ENCODE results near the gene GPX7.
"Not testable (repeated sequence)": the region's sequence is repeated elsewhere in the genome, so short reads cannot be mapped to it uniquely, and the experiment has no call there.

Gene GPX7
- total RNA-seq: 11.2 to 11.8 reads per million in 2 donors

- peak; percentile 28 to 80 (median 50) for DNase-seq
Observed at GRCh38 chr1:52601991-52602855, at the start of gene GPX7. Gene GPX7, plus strand, starts transcription at chr1:52602371. Its CDS starts 39 bp downstream, at chr1:52602410.

GRCh38 chr1:52552505-52553361, 49.4 kb upstream of the GPX7 start, which contains the start of gene TUT4:
Gene TUT4, minus strand, starts transcription at chr1:52553092. Its CDS starts 26,812 bp downstream, at chr1:52526280.
- DNase-seq: peak; percentile 49 to 90 (median 64)

GRCh38 chr1:52553362-52554266, 48.6 kb upstream of the GPX7 start:
- peak; percentile 77 to 94 (median 86) for DNase-seq

- DNase-seq: no peak
Observed at GRCh38 chr1:52554267-52554640, 47.9 kb upstream of the GPX7 start.

- DNase-seq: no peak
Observed at GRCh38 chr1:52554756-52555155, 47.4 kb upstream of the GPX7 start.

- DNase-seq: no peak
Observed at GRCh38 chr1:52556641-52557360, 45.4 kb upstream of the GPX7 start.

- no peak for DNase-seq
Observed at GRCh38 chr1:52558941-52559340, 43.2 kb upstream of the GPX7 start.

- DNase-seq: no peak
Observed at GRCh38 chr1:52559875-52560274, 42.3 kb upstream of the GPX7 start.

- DNase-seq: no peak
Observed at GRCh38 chr1:52562766-52563165, 39.4 kb upstream of the GPX7 start.

GRCh38 chr1:52567943-52568342, 34.2 kb upstream of the GPX7 start:
- DNase-seq: no peak

- DNase-seq: no peak
Observed at GRCh38 chr1:52569449-52570210, 32.5 kb upstream of the GPX7 start.

- peak in 1 of 5 experiments; percentile 52 for DNase-seq
Observed at GRCh38 chr1:52571783-52572182, 30.4 kb upstream of the GPX7 start.

GRCh38 chr1:52572387-52572786, 29.8 kb upstream of the GPX7 start:
- DNase-seq: no peak

GRCh38 chr1:52574594-52574993, 27.6 kb upstream of the GPX7 start:
- DNase-seq: no peak

GRCh38 chr1:52576074-52576473, 26.1 kb upstream of the GPX7 start:
- no peak for DNase-seq

- DNase-seq: not testable (repeated sequence)
Observed at GRCh38 chr1:52578066-52578465, 24.1 kb upstream of the GPX7 start.

GRCh38 chr1:52579415-52579814, 22.8 kb upstream of the GPX7 start:
- peak in 1 of 5 experiments; percentile 43 for DNase-seq

- no peak for DNase-seq
Observed at GRCh38 chr1:52580283-52580682, 21.9 kb upstream of the GPX7 start.

GRCh38 chr1:52582116-52582696, 20.0 kb upstream of the GPX7 start:
- DNase-seq: no peak

GRCh38 chr1:52585474-52585873, 16.7 kb upstream of the GPX7 start:
- no peak for DNase-seq

Data from T-helper 2 cell (primary cell).